HepG2 (cell line): ENCODE results near the gene BST2.

Experiments
- FOSL1 ChIP-seq: sonication (generic); formaldehyde crosslinking; IDR thresholded peaks from 2 replicates; pipeline ENCODE4 v1.9.0; 2021; ENCODE audit warnings: missing genetic modification reagents, borderline replicate concordance
- GABPA ChIP-seq, 2 experiments: IDR thresholded peaks; 2 replicates each; pipeline ENCODE4 v1.6.1; 2011 to 2016; ENCODE audit warnings: low read depth in 2 of 2, low read length in 1 of 2, missing biosample characterization in 1 of 2, missing genetic modification characterization in 1 of 2
- PRDM10 ChIP-seq: sonication (generic); formaldehyde crosslinking; IDR thresholded peaks from 2 replicates; pipeline ENCODE4 v1.4.0; 2020; ENCODE audit warnings: low read depth, missing genetic modification reagents
- PRDM4 ChIP-seq: sonication (generic); formaldehyde crosslinking; IDR thresholded peaks from 2 replicates; pipeline ENCODE4 v1.9.0; 2021; ENCODE audit warnings: missing genetic modification reagents, borderline replicate concordance
- PREB ChIP-seq: sonication (generic); formaldehyde crosslinking; IDR thresholded peaks from 2 replicates; pipeline ENCODE4 v1.4.0; 2020; ENCODE audit warnings: missing genetic modification reagents
- SMC3 ChIP-seq: IDR thresholded peaks from 2 replicates; pipeline ENCODE4 v1.6.1; 2011; ENCODE audit warnings: low read length, improper control_type of control experiment
- TBP ChIP-seq: sonication (generic); formaldehyde crosslinking; IDR thresholded peaks from 2 replicates; pipeline ENCODE4 v1.5.0; 2020; ENCODE audit warnings: missing genetic modification reagents
- USF2 ChIP-seq, 2 experiments: sonication (generic) in 1 of 2; formaldehyde crosslinking in 1 of 2; IDR thresholded peaks; 2 replicates each; pipeline versions ENCODE4 v1.5.1 to v1.6.1; 2011 to 2020; ENCODE audit warnings: borderline replicate concordance in 1 of 2, low read depth in 1 of 2, low read length in 1 of 2, mild to moderate bottlenecking in 1 of 2, missing genetic modification reagents in 1 of 2, moderate library complexity in 1 of 2
- ZBTB3 ChIP-seq: sonication (generic); formaldehyde crosslinking; IDR thresholded peaks from 2 replicates; pipeline ENCODE4 v1.4.0; 2020; ENCODE audit warnings: low read depth, mild to moderate bottlenecking, moderate library complexity, missing genetic modification reagents, borderline replicate concordance
- ZNF274 ChIP-seq: sonication (generic); formaldehyde crosslinking; IDR thresholded peaks from 2 replicates; pipeline ENCODE4 v1.5.1; 2020; ENCODE audit warnings: mild to moderate bottlenecking, missing genetic modification reagents
- ZNF280D ChIP-seq: sonication (generic); formaldehyde crosslinking; IDR thresholded peaks from 2 replicates; pipeline ENCODE4 v1.5.1; 2020; ENCODE audit warnings: mild to moderate bottlenecking, missing genetic modification reagents

GRCh38 chr19:17423429-17424208, 18.2 kb upstream of the BST2 start:
- TF ChIP-seq GABPA (IDR thresholded peaks at IDR 0.05; ENCODE audit: low read depth, low read length): no peak
- no peak for TF ChIP-seq GABPA (CRISPR knock-in tag; IDR thresholded peaks at IDR 0.05; ENCODE audit: low read depth)
- no peak for TF ChIP-seq TBP
- TF ChIP-seq ZNF274 (CRISPR knock-in tag): no peak
- no peak for TF ChIP-seq PRDM4
- no peak for TF ChIP-seq FOSL1
- TF ChIP-seq SMC3: no peak
- no peak for TF ChIP-seq PREB
- TF ChIP-seq ZNF280D (CRISPR knock-in tag): no peak
- TF ChIP-seq USF2 (IDR thresholded peaks at IDR 0.05; ENCODE audit: low read depth, low read length): no peak
- TF ChIP-seq USF2 (CRISPR knock-in tag; IDR thresholded peaks at IDR 0.05; ENCODE audit: borderline replicate concordance): no peak
- no peak for TF ChIP-seq ZBTB3 (CRISPR knock-in tag)
- TF ChIP-seq PRDM10 (CRISPR knock-in tag): no peak
